Adrenal gland (tissue), 12 donors: ENCODE measurements around the gene TMEM273. TPM values are rescaled to one million over a fixed set of nuclear protein-coding genes. Genes with fewer than 3 reads are reported as not detected.

Source experiments
- DNase-seq, 7 donors: peaks; one replicate each; pipeline ENCODE4 v3.0.0-alpha.2; 2019 to 2020
- H3K27ac ChIP-seq, 5 donors: fragments of 200-600 bp; sonication (generic) in 4 of 5; 1 replicate in 3 of 5; 2 replicates in 2 of 5; pipeline versions ENCODE4 v1.5.1 to v1.8.0; 2016 to 2020; ENCODE audit warnings: mild to moderate bottlenecking in 1 of 5
- H3K27me3 ChIP-seq: fragments of 200-600 bp; 2 replicates; pipeline ENCODE4 v1.8.0; 2021
- H3K36me3 ChIP-seq, 2 donors: fragments of 200-600 bp; replicated peaks in 1 of 2; 1 replicate in 1 of 2; 2 replicates in 1 of 2; pipeline versions ENCODE4 v1.5.1 to v1.8.0; 2018 to 2022
- H3K4me1 ChIP-seq, 2 donors: fragments of 200-600 bp; replicated peaks in 1 of 2; 1 replicate in 1 of 2; 2 replicates in 1 of 2; pipeline versions ENCODE4 v1.5.1 to v1.8.0; 2018 to 2021
- H3K4me3 ChIP-seq, 4 donors: fragments of 200-600 bp; sonication (generic) in 3 of 4; one replicate each; pipeline ENCODE4 v1.5.1; 2016 to 2018
- H3K9me3 ChIP-seq, 3 donors: fragments of 200-600 bp; sonication (generic) in 1 of 3; replicated peaks in 1 of 3; 1 replicate in 2 of 3; 2 replicates in 1 of 3; pipeline versions ENCODE4 v1.5.1 to v1.8.0; 2016 to 2021
- POLR2A ChIP-seq, 2 donors: fragments of 450-650 bp; IDR thresholded peaks; one replicate each; pipeline ENCODE4 v1.6.1; 2017; ENCODE audit warnings: antibody characterized with exemption in 2 of 2, mild to moderate bottlenecking in 2 of 2, moderate library complexity in 1 of 2
- WGBS, 4 donors: extraction: QIAGEN DNeasy Blood & Tissue Kit in 2 of 4; methylation state at CpG; one replicate each; pipeline versions ENCODE4 v1.1.5 to v1.1.7; 2013 to 2017; 5-methylcytosine and 5-hydroxymethylcytosine counted together
- intact Hi-C, 2 donors: fragments of 100-400 bp; cut with DNase I; formaldehyde crosslinking; loops; one replicate each; pipeline versions ENCODE4 v1.14.1 to v1.15.0; 2022 to 2023
- polyA plus RNA-seq, 3 donors: library from polyadenylated mRNA; stranded (reverse); fragments of 200-250 nt in 2 of 3; fragments of 350-450 nt in 1 of 3; fragmentation: Illumina TruSeq in 1 of 3; extraction: RNeasy Lipid Tissue Mini Kit (QIAGEN cat#74804) in 1 of 3; gene quantifications; one replicate each; pipeline ENCODE4 v1.2.3, GENCODE V29; 2013 to 2014
- total RNA-seq, 9 donors: library from RNA; depleted of rRNA in 4 of 9; stranded (reverse); fragments of >200 nt in 4 of 9; fragments of 120-200 nt in 1 of 9; fragmentation: NEBNext Ultra II Directional in 1 of 9; extraction: Animal tissue kit (Norgen Biotek cat#: 25700) in 1 of 9; gene quantifications; one replicate each; pipeline versions ENCODE4 v1.1.0 to v1.2.4, GENCODE V29; 2013 to 2023
- TF ChIP-seq, protein P1 (sequence below), 6 experiments: fragments of 450-650 bp in 4 of 6; fragments of 200-600 bp in 2 of 6; sonication (generic) in 1 of 6; IDR thresholded peaks; 1 replicate in 5 of 6; 2 replicates in 1 of 6; pipeline versions ENCODE4 v1.5.1 to v1.8.0; 2016 to 2021; ENCODE audit warnings: antibody characterized with exemption in 6 of 6, mild to moderate bottlenecking in 2 of 6, moderate library complexity in 1 of 6
- donor health status: healthy with polysubstance abuse.
- donor health status: Bipolar disorder and iron deficiency.
- donor health status: DM: yes; HTN: yes; CAD: no.
- donor health status: DM: no; HTN: no; CAD: no.
- donor health status: DM: no; HTN: no; CAD: no.
- donor health status: DM: yes; HTN: yes; CAD: no.

The TMEM273 gene
- total and polyA plus RNA-seq, 12 donors: 2.0 to 10.0 (median 5.8) TPM; not detected in 1

DNA sequence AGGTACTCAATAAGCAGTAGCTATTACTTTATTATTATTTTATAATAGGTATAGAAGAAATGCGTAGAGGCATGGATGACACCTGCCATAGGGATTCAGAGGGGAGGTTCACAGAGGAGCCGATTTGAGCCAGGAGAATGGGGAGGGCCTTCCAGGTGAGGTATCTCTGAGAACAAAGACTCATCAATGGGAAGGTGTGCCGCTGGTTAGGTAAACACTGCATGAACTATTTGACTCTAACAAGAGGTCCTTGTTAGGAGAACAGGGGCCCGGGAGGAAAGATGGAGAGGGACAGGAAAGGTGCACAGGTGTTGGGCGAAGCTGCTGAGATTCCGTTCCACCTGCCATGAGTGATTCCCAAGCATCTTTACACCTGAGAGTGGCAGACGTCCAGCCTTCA lies 41.8 kb upstream of the TMEM273 start:
- intact Hi-C loops: no loop called here
- no peak overlapping the region for H3K4me3 ChIP-seq
- H3K9me3 ChIP-seq: no peaks in the 10 kb centered on the region
- no peak for DNase-seq
- no peaks in the 10 kb centered on the region for H3K36me3 ChIP-seq
- H3K27ac ChIP-seq: no peak overlapping the region
- no peaks in the 10 kb centered on the region for H3K27me3 ChIP-seq
- H3K4me1 ChIP-seq: no peaks in the 10 kb centered on the region
- WGBS, 4 donors: 81 to 91% (median 84%) methylated on average over 7 of the region's 7 CpGs
- no peak for TF ChIP-seq POLR2A (IDR thresholded peaks at IDR 0.05)
- TF ChIP-seq, protein P1, sequence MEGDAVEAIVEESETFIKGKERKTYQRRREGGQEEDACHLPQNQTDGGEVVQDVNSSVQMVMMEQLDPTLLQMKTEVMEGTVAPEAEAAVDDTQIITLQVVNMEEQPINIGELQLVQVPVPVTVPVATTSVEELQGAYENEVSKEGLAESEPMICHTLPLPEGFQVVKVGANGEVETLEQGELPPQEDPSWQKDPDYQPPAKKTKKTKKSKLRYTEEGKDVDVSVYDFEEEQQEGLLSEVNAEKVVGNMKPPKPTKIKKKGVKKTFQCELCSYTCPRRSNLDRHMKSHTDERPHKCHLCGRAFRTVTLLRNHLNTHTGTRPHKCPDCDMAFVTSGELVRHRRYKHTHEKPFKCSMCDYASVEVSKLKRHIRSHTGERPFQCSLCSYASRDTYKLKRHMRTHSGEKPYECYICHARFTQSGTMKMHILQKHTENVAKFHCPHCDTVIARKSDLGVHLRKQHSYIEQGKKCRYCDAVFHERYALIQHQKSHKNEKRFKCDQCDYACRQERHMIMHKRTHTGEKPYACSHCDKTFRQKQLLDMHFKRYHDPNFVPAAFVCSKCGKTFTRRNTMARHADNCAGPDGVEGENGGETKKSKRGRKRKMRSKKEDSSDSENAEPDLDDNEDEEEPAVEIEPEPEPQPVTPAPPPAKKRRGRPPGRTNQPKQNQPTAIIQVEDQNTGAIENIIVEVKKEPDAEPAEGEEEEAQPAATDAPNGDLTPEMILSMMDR (IDR thresholded peaks at IDR 0.05): no peak

DNA sequence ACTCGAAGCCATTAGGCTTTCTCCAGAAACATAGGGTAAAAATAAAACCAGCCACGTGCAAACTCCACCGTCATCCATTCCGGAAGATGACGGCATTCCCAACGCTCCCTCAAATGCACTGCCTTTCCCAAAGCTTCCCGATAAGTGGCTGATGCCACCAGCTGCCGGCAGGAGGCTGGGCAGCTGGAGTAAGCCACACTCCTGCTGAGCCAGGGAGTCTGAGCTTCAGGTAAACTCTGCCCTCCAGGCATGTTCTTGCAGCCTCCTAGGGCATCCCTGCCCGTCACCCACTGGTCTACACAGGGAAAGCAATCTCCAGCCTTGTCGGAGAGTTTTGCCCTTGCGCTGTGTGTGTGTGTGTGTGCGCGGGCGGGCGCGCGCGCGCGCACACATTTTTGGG lies 40.5 kb upstream of the TMEM273 start:
- H3K36me3 ChIP-seq: no peaks in the 10 kb centered on the region
- H3K4me3 ChIP-seq: no peak overlapping the region
- no peaks in the 10 kb centered on the region for H3K9me3 ChIP-seq
- 80 to 87% (median 83%) methylated on average over 19 to 20 of the region's 20 CpGs for WGBS, 4 donors
- no peak for TF ChIP-seq POLR2A (IDR thresholded peaks at IDR 0.05)
- TF ChIP-seq, protein P1 (IDR thresholded peaks at IDR 0.05): no peak
- intact Hi-C loops: no loop called here
- no peak for DNase-seq
- no peak overlapping the region for H3K27ac ChIP-seq
- no peaks in the 10 kb centered on the region for H3K27me3 ChIP-seq
- H3K4me1 ChIP-seq: no peaks in the 10 kb centered on the region

DNA sequence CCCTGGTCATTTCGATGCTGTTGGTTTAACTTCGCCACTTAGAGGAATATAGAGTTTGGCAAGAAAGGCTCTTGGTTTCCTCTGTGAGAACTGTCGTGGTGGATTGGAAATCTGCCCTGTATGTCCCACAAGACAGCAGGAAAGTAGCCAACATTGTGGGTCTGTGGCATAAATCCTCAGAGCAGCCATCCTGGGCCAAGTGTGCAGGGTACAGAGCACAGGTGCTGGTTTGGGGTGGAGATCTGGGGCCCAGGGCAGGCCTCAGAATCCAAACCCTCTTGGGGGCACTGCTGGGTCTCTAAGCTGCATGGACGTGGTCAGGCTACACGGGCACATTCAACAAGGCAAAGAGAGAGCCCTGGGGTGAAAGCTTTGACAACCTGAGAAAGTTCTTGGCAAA lies 39.2 kb upstream of the TMEM273 start:
- TF ChIP-seq, protein P1 (IDR thresholded peaks at IDR 0.05): no peak
- no peak for TF ChIP-seq POLR2A (IDR thresholded peaks at IDR 0.05)
- no peak for DNase-seq
- H3K27ac ChIP-seq: no peak overlapping the region
- no peak overlapping the region for H3K4me3 ChIP-seq
- intact Hi-C loops: no loop called here
- H3K36me3 ChIP-seq: no peaks in the 10 kb centered on the region
- H3K9me3 ChIP-seq: no peaks in the 10 kb centered on the region
- H3K4me1 ChIP-seq: no peaks in the 10 kb centered on the region
- WGBS, 4 donors: 83 to 92% (median 85%) methylated on average over 2 to 5 of the region's 5 CpGs
- no peaks in the 10 kb centered on the region for H3K27me3 ChIP-seq

DNA sequence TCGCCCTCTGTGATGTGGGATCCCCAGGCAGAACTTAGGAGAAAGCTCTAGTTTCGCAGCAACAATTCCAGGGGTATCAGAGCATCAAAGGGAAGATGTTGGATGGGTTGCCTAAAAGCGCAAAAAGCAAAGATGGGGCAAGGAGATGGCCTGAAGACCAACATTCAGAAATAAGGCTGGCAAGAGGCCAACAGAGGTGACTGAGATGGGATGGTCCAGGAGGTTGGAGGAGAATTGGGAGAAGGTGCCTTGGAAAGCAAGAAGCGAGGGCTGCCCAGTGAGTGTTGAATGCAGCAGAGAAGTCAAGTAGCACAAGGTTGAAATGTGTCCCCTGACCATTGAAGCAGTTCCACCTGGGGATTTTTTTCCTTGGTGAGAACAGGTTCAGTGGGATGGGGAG lies 38.4 kb upstream of the TMEM273 start:
- H3K4me1 ChIP-seq: no peaks in the 10 kb centered on the region
- no peak overlapping the region for H3K27ac ChIP-seq
- H3K27me3 ChIP-seq: no peaks in the 10 kb centered on the region
- no peaks in the 10 kb centered on the region for H3K9me3 ChIP-seq
- H3K4me3 ChIP-seq: no peak overlapping the region
- DNase-seq: no peak
- H3K36me3 ChIP-seq: no peaks in the 10 kb centered on the region
- no peak for TF ChIP-seq POLR2A (IDR thresholded peaks at IDR 0.05)
- TF ChIP-seq, protein P1 (IDR thresholded peaks at IDR 0.05): no peak
- WGBS, 4 donors: 66 to 84% (median 79%) methylated on average over 4 of the region's 4 CpGs
- intact Hi-C loops: no loop called here
